Lower leg skin (tissue), 4 donors: ENCODE data around the gene CADM1. TPM values are rescaled to one million over a fixed set of nuclear protein-coding genes. Genes with fewer than 3 reads are reported as not detected.

Experiments used
- DNase-seq, 2 donors: peaks; one replicate each; pipeline ENCODE4 v3.0.0-alpha.2; 2019; ENCODE audit warnings: low spot score in 2 of 2
- H3K4me3 ChIP-seq: fragments of 200-600 bp; sonication (generic); 2 replicates; pipeline ENCODE4 v1.5.1; 2017; ENCODE audit warnings: mild to moderate bottlenecking, low read depth; ENCODE audit not compliant: poor library complexity, severe bottlenecking
- POLR2A ChIP-seq, 2 donors: fragments of 450-650 bp; IDR thresholded peaks; one replicate each; pipeline ENCODE4 v1.6.1; 2016 to 2017; ENCODE audit warnings: antibody characterized with exemption in 2 of 2, mild to moderate bottlenecking in 1 of 2, moderate library complexity in 1 of 2
- WGBS, 2 donors: methylation state at CpG; one replicate each; pipeline ENCODE4 v1.1.5; 2018; 5-methylcytosine and 5-hydroxymethylcytosine counted together
- intact Hi-C: fragments of 100-400 bp; cut with DNase I; formaldehyde crosslinking; loops from one replicate; pipeline ENCODE4 v1.15.0; 2023; ENCODE audit warnings: low total_unique reads
- total RNA-seq, 4 donors: library from RNA; depleted of rRNA; stranded (reverse); fragments of >200 nt; gene quantifications; one replicate each; pipeline ENCODE4 v1.1.0, GENCODE V29; 2016
- TF ChIP-seq, protein P1 (sequence below), 3 donors: fragments of 450-650 bp; IDR thresholded peaks; one replicate each; pipeline ENCODE4 v1.5.1; 2016; ENCODE audit warnings: antibody characterized with exemption in 3 of 3, mild to moderate bottlenecking in 3 of 3, moderate library complexity in 2 of 3

The CADM1 gene
- total RNA-seq, 4 donors from 2014 or later: 9.4 to 21.4 (median 11.8) TPM

DNA sequence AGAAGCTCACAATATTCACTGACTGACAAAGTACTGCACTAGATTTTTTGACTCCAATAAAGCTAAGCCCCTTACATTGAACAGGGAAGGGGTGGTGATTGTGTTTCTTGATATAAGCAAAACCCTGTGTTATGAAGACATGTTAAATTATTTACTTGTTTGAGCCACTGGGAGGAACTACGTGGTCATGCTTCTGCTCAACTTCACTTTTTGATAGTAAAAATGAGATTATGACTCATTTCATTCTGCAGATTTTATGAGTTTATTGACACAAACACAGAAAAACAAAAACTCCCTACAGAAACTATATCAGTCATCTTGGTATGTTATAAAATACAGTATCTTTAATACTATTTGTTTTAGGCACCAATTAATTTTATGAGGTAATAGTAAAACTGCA, 124.7 kb downstream of the CADM1 start:
- TF ChIP-seq, protein P1, sequence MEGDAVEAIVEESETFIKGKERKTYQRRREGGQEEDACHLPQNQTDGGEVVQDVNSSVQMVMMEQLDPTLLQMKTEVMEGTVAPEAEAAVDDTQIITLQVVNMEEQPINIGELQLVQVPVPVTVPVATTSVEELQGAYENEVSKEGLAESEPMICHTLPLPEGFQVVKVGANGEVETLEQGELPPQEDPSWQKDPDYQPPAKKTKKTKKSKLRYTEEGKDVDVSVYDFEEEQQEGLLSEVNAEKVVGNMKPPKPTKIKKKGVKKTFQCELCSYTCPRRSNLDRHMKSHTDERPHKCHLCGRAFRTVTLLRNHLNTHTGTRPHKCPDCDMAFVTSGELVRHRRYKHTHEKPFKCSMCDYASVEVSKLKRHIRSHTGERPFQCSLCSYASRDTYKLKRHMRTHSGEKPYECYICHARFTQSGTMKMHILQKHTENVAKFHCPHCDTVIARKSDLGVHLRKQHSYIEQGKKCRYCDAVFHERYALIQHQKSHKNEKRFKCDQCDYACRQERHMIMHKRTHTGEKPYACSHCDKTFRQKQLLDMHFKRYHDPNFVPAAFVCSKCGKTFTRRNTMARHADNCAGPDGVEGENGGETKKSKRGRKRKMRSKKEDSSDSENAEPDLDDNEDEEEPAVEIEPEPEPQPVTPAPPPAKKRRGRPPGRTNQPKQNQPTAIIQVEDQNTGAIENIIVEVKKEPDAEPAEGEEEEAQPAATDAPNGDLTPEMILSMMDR (IDR thresholded peaks at IDR 0.05): no peak
- TF ChIP-seq POLR2A (IDR thresholded peaks at IDR 0.05): no peak
- H3K4me3 ChIP-seq: no peak overlapping the region
- intact Hi-C loops: no loop called here
- 50 to 59% methylated on average over 1 of the region's 1 CpG for WGBS, 2 donors
- no peak for DNase-seq

DNA sequence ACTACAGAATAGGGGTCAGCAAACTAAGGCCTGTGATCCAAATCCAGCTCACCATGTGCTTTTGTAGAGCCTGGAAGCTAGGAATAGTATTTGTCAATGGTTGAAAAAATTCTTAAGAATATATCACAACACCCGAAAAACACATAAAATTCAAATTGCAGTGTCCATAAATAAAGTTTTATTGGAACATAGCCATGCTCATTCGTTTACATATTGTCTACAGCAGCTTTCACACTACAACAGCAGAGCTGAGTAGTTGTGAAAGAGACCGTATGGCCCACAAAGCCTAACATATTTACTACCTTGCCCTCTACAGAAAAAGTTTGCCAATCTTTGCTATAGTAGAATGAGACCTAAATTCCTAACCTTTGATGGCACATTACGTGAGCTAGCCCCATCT, 125.7 kb downstream of the CADM1 start:
- intact Hi-C loops: no loop called here

GRCh38 chr11:115377882-115378296, 126.3 kb downstream of the CADM1 start:
- H3K4me3 ChIP-seq: no peak overlapping the region
- DNase-seq: no peak
- no peak for TF ChIP-seq POLR2A (IDR thresholded peaks at IDR 0.05)
- TF ChIP-seq, protein P1 (IDR thresholded peaks at IDR 0.05): no peak
- 88 to 90% methylated on average over 4 of the region's 4 CpGs for WGBS, 2 donors
- intact Hi-C loops: no loop called here

More for the DNA sequence above, 125.7 kb downstream of the CADM1 start:
- no peak for DNase-seq
- TF ChIP-seq, protein P1 (IDR thresholded peaks at IDR 0.05): no peak
- no peak overlapping the region for H3K4me3 ChIP-seq
- WGBS, 2 donors: 90 to 94% methylated on average over 4 of the region's 4 CpGs

DNA sequence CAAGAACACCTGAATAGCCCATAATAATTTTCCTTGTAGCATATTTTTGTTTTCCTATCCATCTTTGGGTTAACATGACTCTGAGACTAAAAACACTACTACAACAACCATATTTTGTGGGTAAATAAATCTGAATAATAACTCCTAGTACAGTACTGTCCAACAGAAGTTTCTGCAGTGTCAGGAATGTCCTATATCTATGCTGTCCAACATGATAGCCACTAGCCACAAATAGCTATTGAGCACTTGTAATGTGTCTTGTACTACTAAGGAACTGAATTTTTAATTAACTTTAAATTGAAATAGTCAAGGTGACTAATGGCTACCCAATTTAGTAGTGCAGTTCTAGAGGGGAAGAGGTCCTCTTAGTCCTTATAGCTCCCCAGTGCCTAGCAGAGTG, 135.6 kb downstream of the CADM1 start:
- TF ChIP-seq POLR2A (IDR thresholded peaks at IDR 0.05): no peak
- intact Hi-C loops: no loop called here
- no peak overlapping the region for H3K4me3 ChIP-seq
- DNase-seq: no peak

GRCh38 chr11:115366826-115367225, 137.4 kb downstream of the CADM1 start:
- 92 to 93% methylated on average over 5 of the region's 5 CpGs for WGBS, 2 donors
- intact Hi-C loops: no loop called here
- no peak overlapping the region for H3K4me3 ChIP-seq
- DNase-seq: no peak
- TF ChIP-seq POLR2A (IDR thresholded peaks at IDR 0.05): no peak
- TF ChIP-seq, protein P1 (IDR thresholded peaks at IDR 0.05): no peak

- 94% methylated on average over 4 of the region's 4 CpGs for WGBS, 2 donors
- intact Hi-C loops: no loop called here
- DNase-seq: no peak
- H3K4me3 ChIP-seq: no peak overlapping the region
- TF ChIP-seq, protein P1 (IDR thresholded peaks at IDR 0.05): no peak
- no peak for TF ChIP-seq POLR2A (IDR thresholded peaks at IDR 0.05)
Measured at GRCh38 chr11:115365907-115366306, 138.3 kb downstream of the CADM1 start.
